Amniotic stem cell (primary cell): Measurements from ENCODE around the gene TRMT44.

Source experiments
- DNase-seq: peaks from one replicate; lab custom pipeline; 2025; lab: John Stamatoyannopoulos, UW

Gene TRMT44

DNA sequence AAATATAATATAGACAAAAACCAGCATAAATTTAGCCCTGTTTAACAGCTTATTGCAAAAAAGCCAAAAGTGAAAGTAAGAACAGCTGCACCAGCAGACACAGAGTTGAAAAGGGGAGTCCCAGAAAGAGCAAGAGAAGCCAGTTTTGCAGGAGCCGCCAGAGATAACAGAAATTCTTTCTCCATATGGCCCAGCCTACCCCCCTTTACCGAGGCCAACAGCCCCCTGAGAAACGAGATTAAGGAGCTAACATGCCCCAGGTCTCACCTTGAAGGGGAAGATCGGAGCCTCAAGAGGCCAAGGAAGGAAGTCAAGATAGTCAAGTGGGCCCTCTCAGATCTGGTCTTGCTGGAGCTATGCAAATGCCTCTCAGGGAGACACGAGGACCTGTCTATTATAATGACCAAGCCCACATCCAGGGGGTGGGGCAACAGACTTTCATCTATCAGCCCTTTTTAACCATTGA, 4.9 kb upstream of the TRMT44 start:
- no peak for DNase-seq

DNA sequence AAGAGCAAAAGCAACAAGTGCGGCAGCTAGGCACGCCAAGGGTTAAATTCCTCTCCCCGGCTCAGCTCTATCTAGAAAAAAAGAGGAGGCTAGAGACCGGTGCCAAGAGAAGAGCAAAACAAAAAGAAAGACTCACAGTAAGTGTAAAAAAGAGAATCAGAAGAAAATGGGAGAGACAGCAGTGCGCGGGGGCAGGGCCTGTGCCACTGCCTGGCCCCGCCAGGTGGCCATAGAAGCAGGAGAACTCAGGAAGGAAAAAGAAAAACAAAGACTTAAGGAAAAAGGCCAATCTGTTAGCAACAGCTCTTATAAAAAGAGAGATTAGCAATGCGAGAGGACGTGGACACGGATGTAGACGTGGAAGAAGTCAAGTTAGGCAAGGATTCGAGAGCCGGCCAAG, 3.3 kb upstream of the TRMT44 start:
- DNase-seq, result no peak

DNA sequence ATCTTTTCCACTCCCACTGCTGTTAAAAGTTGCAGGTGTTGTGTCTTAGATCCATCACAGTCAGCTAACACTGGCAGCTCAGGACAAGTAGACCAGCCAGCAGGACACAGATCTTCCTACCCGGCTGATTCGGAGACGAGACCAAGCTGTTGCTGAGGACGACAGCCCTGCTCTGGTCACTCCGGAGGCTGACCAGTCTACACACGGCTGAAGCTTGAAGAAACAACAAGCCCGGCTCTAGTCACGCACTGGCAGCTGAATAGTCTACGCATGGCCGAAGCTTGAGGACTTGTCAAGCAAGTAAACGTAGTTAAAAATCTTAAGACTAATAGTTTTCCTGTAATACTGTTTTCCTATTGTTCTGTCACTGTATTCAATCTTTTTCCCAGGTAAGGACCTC, 1.8 kb upstream of the TRMT44 start:
- DNase-seq, result no peak

DNA sequence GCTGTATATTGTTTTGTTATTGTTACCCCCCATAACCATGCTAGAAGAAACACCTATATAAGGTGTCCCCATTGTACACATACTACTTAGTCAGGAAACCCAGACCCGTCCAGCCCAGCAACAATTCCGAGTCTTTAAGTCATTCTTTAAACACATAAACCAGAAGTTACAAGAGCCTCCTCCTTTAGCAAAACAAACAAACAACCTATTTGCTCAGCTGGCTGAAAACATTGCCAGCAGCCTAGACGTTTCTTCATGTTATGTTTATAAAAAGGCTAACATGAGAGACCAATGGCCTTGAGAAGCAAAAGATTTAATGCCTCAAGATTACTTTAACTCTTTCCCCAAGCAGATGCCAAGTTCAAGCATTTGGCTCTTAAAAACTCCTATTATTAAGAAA, 1.4 kb upstream of the TRMT44 start:
- no peak for DNase-seq

DNA sequence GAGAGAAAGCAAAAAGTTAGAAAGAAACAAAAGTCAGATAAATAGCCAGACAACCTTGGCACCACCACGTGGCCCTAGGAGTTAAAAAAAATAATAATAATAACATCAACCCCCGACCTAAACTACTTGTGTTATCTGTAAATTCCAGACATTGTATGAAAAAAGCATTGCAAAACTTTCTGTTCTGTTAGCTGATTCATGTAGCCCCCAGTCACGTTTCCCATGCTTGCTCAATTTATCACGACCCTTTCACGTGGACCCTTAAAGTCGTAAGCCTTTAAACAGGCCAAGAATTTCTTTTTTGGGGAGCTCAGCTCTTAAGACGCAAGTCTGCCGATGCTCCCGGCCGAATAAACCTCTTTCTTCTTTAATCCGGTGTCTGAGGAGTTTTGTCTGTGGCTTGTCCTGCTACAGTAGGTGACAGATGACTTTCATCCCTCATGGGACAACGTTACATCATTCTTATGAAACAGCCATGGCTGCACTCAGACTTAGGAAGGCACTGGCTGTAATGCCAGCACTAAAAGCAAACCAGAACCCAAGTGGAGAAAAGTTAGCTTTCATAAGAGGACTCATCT, 574 bp upstream of the TRMT44 start:
- DNase-seq, result no peak

DNA sequence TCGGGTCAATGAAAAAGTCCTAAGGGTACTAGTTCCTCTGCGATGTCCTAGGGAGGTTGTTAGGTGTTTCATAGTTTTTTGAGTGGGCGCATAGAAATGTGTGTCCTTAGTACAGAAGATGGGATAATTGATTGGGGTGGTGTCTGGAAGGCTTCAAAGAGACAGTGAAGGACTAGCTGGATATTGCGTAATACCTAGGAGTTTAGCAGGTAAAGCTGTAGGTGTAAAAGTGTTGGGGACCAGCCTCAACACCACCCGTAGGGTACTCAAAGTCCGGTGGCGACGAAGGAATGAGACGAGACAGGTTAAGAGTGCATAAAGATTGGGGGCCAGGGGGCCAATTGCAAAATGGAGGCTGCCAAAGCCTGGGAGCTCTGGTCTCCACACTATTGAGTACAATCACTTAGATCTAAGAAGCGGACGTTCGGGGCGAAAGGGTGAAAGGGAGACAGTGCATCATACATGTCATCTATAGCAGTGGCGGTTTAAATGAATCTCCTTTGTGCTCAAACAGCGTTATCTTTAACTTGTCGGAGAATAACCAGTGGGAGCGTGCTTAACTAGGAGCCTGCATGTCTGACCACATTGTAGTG, 1.0 kb downstream of the TRMT44 start:
- no peak for DNase-seq

DNA sequence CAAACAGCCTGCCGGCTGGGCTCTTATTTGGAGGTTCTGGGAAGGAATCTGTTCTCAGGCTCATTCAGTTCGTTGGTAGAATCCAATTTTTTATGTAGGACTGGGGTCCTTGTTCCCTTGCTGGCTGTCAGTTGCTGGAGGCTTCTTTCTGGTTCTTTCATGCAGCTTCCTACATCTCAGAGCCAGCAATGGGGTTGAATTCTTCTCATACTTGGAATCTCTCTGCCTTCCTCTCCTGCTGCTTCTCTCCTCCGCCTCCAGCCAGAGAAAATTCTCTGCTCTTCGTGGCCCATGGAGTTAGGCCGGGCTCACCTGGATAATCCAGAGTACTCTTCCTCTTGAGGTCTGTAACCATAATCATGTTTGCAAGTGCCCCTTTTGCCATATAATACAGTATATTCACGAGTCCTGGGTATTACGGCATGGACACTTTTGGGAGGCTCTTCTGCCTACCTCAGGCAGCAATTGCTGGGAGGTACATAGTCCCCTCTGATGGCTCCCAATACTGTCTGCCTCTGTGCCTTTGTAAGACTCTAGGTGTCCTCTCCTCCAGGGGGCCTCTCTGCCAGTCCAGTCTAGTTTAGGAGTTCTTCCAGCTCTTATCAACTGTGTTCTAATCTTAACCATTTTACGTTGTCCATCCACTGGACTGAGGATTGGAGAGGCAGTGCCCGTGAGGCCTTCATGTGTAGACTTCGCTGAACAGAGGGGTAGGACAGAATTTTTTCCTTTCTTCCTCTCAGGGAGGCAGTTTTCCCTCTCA, 2.2 kb downstream of the TRMT44 start:
- DNase-seq, result no peak

DNA sequence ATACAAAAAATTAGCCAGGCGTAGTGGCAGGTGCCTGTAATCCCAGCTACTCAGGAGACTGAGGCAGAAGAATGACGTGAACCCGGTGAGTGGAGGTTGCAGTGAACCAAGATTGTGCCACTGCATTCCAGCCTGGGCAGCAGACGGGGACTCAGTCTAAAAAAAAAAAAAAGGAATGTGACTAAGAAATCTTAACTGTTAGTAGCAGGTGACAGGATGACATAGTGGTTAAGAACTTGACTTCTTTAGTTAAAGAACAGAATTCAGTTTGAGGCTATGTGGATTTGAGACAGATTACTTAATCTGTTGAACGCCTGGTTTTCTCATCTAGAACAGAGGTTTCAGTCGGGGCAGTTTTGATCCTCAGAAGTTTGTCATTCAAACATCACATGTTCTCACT, 3.2 kb downstream of the TRMT44 start:
- no peak for DNase-seq

DNA sequence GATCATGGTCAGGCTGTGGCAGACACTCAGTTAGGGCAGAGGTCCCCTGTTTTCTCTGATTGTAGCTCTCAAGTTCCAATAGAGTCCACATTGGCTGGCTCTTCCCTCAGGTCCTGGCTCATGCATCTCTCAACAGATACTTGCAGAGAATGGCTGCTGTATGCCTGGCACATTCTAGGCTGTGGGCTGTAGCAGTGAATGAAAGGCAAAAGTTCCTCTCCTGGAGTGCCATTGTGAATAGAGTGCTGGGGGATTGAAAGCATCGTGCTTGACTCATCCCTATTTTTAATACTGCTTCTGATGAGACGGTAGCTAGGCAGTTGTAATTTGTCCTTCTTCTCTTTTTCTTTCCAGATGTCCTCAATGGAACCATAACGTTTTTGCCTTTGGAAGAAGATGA, 5.5 kb downstream of the TRMT44 start:
- DNase-seq, result no peak

DNA sequence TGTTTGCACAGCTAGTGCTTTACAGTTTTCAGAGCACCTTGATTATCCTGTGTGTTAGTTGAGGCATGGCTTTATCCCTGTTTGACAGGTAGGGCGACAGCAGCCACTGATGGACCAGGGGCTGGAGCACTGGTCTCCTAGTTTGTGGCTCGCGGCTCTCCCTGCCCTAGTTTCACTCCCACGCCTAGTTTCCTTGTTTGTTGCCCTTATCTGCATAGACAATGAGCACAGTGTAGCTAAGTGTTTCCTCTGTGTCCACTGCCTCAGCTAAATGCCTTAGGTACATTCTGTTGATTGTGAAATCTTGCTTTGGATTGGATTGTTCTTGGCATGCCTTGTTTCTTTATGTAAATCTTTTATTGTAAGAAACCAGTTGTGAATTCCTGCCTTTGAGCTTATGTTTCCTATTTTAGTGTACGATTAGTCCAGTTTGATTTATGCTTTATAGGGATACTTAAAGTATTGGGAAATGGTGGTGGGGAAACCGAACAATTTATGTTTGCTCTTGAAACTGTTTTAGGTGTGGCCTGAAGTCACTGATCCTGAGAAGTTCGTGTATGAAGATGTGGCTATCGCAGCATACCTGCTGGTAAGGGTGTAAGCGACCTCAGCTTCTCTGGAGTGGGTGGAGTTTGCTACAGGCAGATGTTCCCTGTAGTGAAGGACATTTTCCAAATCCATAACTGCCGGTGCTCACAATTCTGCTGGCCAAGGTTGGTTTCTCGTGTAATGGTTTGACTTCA, 11.0 kb downstream of the TRMT44 start:
- no peak for DNase-seq

DNA sequence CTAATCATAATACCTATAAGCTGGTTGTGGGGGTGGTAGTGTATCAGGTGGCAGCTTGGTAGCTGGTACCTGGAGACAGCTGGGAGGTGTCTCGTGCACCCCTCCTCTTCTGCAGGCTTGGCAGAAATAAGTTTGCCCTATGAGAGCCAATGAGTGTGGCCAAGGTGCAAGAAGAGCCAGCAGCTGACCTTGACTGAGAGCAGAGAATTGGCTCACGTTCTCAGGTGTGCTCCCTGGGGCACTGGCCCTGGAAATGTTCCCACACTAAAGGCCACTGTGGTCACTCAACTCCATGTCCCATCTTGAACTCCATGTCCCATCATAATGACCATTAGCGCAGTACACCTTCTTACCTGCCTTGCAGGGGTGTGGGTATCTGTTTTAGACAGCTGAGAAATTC, 13.4 kb downstream of the TRMT44 start:
- DNase-seq, result no peak

DNA sequence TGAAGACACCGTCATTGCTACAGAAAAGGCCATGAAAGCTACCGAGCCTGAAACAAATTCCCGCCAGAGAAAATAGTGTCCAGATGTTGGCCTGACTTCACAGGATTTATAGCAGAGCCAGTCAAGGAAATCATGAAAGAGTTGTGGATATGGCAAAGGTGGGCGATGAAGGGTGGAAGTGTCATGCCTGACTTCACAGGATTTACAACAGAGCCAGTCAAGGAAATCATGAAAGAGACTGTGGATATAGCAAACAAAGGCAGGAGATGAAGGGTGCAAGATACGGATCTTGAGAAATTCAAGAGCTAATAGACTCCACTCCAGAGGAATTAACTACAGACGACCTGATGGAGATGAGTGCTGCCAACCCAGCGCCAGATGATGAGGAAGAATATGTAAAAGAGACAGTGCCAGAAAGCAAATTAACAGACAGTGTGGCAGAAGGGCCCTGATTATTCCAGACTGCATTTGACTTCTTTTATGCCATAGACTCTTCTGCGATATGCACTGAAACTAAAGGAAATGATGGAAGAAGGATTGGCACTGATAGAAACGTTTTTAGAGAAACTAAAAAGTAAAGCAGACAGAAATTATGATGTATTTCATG, 17.2 kb downstream of the TRMT44 start:
- DNase-seq, result no peak

DNA sequence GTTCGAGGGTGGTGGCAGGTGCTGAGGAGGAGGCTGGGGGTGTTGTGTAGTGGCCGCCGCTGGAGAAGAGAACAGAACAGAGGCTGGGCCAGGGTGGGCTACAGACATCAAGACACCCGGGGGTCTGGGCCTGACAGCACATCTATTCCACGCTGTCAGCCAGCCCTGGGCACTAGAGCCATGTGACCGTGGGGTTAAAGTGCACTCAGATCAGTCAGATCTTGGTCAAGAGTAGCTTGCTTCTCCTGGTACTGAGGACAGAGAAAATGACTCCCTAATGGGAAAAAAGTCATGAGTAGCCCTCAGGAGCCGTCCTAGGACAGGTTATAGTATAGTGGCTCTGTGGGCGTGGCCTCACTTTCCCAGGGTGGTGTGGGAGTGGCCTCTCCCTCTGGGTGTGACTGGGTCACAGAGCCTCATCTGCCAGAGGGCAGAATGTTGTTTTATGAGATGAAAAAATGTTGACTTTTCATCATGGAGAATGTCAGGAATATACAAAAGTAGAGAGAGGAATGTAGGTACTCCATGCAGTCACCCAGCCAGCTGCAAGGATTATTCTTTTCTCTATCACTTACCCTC, 19.4 kb downstream of the TRMT44 start:
- no peak for DNase-seq

DNA sequence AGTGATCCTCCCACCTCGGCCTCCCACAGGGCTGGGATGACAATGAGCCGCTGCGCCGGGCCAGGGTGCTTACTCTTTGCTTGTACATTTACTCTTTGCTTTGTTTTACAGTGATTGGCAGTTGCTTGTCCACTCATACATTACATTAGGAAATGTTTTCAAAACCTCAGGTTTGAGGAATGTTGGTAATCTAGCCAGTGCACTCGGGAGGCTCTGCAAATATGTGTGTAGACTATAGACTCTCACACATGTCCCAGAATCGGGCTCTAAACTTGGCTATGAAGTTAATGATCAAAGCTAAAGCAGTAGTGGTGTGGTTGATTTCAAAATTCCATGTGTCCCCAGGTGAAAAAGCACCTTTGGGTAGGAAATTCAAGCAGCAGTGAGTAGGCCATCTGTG, 20.5 kb downstream of the TRMT44 start:
- DNase-seq, result no peak

DNA sequence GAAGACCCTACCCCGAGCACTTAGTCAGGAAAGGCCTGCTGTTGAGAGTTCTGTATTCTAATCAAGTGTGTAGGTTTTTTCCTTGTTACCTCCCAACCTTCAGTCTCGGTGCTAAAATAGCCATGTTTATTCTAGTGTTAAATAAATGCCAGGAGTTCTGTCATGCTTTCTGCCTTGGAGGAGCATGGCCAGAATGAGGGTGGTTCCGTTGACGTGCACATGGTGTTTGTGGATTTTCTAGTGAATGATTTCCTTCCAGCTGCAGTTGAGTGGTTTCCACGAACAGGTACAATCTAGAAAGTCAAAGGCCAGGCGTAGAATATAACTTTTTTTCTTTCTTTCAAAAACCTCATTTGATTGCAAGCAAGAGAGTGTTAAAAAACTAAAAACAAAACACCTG, 21.0 kb downstream of the TRMT44 start:
- DNase-seq, result no peak

DNA sequence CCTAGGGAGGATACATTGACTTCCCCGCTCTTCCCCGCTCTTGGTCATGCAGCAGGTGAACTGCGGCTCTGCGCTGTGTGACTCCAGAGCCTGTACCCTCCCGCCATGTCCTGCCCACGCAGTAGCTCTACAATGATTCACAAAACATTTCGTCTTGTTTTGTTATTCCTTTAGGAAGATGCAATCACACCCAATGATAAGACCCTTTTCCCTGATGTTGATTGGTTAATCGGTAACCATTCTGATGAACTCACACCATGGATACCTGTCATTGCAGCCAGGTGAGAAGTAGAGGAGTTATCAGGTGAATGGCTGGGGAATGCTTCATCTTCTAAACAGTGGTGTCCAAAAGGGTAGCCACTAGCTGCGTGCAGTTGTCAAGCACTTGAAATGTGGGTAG, 23.2 kb downstream of the TRMT44 start:
- DNase-seq, result no peak

DNA sequence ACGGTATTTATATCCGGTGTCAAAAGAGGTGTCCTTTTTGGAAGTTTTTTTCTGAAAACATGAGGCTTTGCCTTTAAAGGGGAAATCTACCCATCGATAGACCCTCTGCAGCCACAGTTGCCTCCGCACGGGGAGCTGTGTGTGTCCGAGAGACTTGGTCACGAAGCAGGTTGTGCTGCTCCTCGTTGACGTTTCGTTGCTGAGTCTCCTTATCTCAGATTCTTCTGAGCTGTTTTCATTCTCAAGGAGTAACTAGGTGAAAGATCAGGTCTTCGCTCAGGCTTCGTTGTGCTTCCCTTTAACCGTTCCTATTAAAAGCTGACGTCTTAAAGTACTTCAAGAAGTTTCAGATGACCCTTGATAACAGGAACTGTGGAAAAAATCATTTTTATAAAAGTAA, 23.8 kb downstream of the TRMT44 start:
- DNase-seq, result no peak

DNA sequence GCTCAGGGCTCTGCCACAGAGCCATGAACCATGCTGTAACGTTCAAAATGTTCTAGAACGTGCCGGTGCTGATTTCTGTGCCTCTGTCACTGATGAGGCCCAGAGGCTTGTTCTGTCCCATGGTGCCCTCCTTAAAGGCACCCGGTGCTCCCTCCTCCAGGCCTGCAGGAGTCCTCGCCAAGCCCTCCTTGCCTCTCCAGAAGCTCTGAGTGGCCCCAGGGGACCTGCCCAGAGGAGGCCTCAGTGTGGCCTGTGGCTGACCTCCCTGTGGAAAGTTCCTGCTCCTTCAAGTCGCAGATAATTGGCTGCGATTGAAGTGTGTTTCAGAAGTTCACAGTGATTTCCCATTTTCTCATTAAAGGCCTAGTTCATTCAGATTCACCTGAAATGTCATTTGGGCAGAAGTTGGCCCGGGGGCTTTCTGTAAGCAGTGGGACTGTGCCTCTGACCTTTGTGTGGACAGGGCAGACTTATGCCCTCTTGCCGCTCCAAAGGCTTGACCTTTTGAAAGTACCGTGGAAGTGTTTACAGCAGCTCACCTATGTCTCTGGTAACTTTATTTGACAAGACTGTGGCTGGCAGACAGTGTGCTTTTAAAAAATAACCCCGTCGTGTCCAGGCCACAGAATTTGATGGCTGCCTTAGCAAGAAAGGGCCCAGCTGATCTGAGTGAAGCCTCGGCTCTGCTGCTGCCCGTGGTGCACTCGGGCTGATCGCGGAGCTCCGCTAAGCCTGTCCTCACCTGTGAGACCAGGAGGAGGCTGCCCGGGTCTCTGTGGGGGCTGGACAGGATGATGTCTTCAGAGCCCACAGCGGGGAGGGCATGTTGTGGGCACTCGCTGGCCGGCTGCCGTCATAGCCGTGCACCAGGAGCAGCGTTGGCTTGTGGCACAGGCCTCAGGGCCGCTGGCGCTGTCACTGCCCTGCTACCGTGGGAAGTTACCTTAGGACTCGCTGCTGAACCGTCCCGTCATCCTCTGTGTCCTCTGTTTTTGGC, 25.3 kb downstream of the TRMT44 start:
- DNase-seq, result no peak

DNA sequence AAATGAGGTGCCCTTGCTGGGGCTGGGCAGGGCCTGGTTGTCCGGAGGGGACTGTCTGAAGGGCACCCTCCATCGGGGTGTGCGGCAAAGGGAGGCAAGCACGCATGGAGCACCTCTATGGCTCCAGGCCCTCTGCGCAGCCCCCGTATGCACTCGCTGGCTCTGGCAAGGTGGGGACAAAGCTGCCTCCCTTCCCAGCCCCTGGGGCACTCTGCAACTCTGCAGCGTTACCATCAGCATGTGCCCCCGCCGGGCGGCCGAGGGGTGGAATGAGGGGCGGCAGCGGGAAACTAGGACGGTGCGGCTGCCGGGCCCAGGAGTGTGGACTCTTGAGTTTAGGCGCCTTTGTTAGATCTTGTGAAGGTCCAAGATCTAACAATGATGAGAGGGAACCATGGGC, 26.4 kb downstream of the TRMT44 start:
- no peak for DNase-seq

DNA sequence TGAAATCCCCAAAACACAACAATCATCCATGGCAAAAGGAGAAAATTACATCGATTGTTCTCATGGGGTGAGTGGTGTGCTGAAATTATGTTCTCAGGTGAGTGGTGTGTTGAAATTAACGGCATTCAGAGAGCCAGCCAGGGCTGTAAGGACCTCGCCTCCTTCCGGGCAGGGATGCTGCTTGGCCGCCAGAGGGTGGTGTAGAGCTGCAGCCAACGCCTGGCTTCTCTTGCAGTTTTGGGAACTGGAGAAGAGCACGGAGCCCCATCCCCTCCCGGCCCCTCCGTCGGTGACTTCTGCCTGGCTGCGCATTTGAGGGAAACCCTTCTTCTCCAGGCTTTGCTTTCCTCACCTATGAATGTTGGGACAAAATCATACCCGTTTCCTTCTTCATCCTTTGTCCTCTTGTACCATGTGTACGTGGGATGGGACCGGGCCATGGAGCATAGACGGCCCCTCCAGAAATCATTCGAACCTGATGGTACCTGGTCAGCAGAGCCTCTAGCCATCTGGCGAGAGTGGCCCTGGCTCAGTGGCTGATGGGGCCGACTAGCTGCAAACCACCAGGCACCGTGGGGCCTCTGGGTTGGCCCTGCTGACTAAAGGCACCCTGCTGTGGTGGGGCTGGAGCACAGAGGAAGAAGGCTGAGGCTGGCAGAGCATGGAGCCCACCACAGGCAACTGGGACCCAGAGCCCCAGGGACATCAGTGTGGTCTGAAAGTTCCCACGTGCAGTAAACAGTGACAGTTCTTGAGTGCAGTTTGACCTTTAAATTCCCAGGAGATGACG, 28.4 kb downstream of the TRMT44 start:
- DNase-seq, result peak; percentile 38
